Natural killer cell treated with Interleukin-12 subunit alpha and Interleukin-12 subunit beta and Interleukin-15 and Interleukin-18, amount 100 ng/mL, for 72 hours (primary cell): ENCODE results near the gene BNIP3. TPM values are rescaled to one million over a fixed set of nuclear protein-coding genes. Genes with fewer than 3 reads are reported as not detected.
"Not testable (repeated sequence)": the region's sequence is repeated elsewhere in the genome, so short reads cannot be mapped to it uniquely, and the experiment has no call there.

Experiments
- ATAC-seq, 2 donors: fragments of 150-1000 bp; cut with Tn5 transposase in 1 of 2; sonication (Bioruptor Pico), chemical (Tn5 transposase) in 1 of 2; 2 replicates each; pipeline ENCODE4 v1.10.0; 2021
- DNase-seq: peaks from one replicate; pipeline ENCODE4 v3.0.0; 2022; ENCODE audit warnings: low spot score
- H3K27ac Mint-ChIP-seq, 2 donors: 1 replicate in 1 of 2; 2 replicates in 1 of 2; pipeline ENCODE4 v1.8.0; 2022; ENCODE audit warnings: mixed read lengths in 2 of 2, mild to moderate bottlenecking in 1 of 2, moderate library complexity in 1 of 2
- H3K27me3 Mint-ChIP-seq, 2 donors: 1 replicate in 1 of 2; 2 replicates in 1 of 2; pipeline ENCODE4 v1.8.0; 2022; ENCODE audit warnings: mixed read lengths in 2 of 2
- H3K36me3 Mint-ChIP-seq: one replicate; pipeline ENCODE4 v1.8.0; 2022; ENCODE audit warnings: mixed read lengths
- H3K4me1 Mint-ChIP-seq, 2 donors: 1 replicate in 1 of 2; 2 replicates in 1 of 2; pipeline ENCODE4 v1.8.0; 2022; ENCODE audit warnings: low read depth in 2 of 2, mixed read lengths in 2 of 2, mild to moderate bottlenecking in 1 of 2
- H3K4me3 Mint-ChIP-seq: one replicate; pipeline ENCODE4 v1.8.0; 2022; ENCODE audit warnings: mixed read lengths
- H3K9me3 Mint-ChIP-seq: 2 replicates; pipeline ENCODE4 v1.8.0; 2022; ENCODE audit warnings: mixed read lengths
- total RNA-seq, 2 donors: library from RNA; stranded (reverse); gene quantifications; one replicate each; pipeline ENCODE4 v1.2.3, GENCODE V29; 2022

Gene BNIP3
- total RNA-seq, 2 donors from 2014 or later, result 20.5 to 82.2 TPM

- H3K27me3 Mint-ChIP-seq, H3K36me3 Mint-ChIP-seq, DNase-seq, H3K9me3 Mint-ChIP-seq, ATAC-seq, H3K4me3 Mint-ChIP-seq: not testable (repeated sequence)
- H3K4me1 Mint-ChIP-seq, result peaks cover 59 to 65% of the 10 kb centered on the region in 2 donors
- peak overlapping the region; percentile 35 to 71 for H3K27ac Mint-ChIP-seq
These were observed 62.3 kb downstream of the BNIP3 start for GRCh38 chr10:131919461-131919860.

Other genes starting within 250 kb of the BNIP3 start
- 10 to 100 TPM; 27.0 to 47.4 TPM for gene PPP2R2D, start 80.9 kb downstream of the BNIP3 start, total RNA-seq
- gene JAKMIP3, start 84.0 kb upstream of the BNIP3 start, total RNA-seq, result under 1 TPM in 1 of 2 donors, not detected in 1; 0.05 TPM
- 10 to 100 TPM in 1 of 2 donors, 1 to 10 TPM in 1; 6.5 to 19.2 TPM for gene DPYSL4, start 205.0 kb upstream of the BNIP3 start, total RNA-seq